GM23248 (cell line): ENCODE results near the gene AKAP10.
"Not testable (repeated sequence)": the region's sequence is repeated elsewhere in the genome, so short reads cannot be mapped to it uniquely, and the experiment has no call there.

Source experiments
- EZH2 ChIP-seq: fragments of 200-600 bp; sonication (generic); IDR thresholded peaks from 2 replicates; pipeline ENCODE4 v1.6.1; 2018; ENCODE audit warnings: antibody characterized with exemption, mild to moderate bottlenecking; ENCODE audit not compliant: insufficient read depth, poor library complexity, severe bottlenecking
- EZH2phosphoT487 ChIP-seq: fragments of 200-600 bp; sonication (generic); IDR thresholded peaks from 2 replicates; pipeline ENCODE4 v1.6.1; 2018; ENCODE audit warnings: antibody characterized with exemption, moderate library complexity, mild to moderate bottlenecking, low read depth; ENCODE audit not compliant: insufficient read depth

DNA sequence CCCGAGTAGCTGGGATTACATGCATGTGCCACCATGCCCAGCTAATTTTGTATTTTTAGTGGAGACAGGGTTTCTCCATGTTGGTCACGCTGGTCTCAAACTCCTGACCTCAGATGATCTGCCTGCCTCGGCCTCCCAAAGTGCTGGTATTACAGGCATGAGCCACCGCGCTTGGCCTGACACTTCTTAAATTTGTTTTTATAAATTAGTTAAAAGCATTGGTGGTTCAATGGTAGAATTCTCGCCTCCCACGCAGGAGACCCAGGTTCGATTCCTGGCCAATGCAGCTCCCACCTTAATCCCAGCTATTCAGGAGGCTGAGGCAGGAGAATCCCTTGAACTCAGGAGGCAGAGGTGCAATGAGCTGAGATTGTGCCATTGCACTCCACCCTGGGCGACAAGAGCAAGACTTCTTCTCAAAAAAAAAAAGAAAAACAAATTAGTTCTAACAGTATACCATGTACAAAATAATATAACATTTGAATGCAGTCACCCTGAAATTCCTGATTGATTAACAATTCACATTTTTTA, 116.9 kb downstream of the AKAP10 start:
- TF ChIP-seq EZH2phosphoT487, EZH2: not testable (repeated sequence)
